Tibial artery (tissue), 4 donors: ENCODE results near the gene CMTM7.

Experiments
- DNase-seq, 2 donors: peaks; one replicate each; pipeline ENCODE4 v3.0.0-alpha.2; 2019
- H3K27ac ChIP-seq, 2 donors: fragments of 200-600 bp; sonication (generic) in 1 of 2; 1 replicate in 1 of 2; 2 replicates in 1 of 2; pipeline ENCODE4 v1.5.1; 2018 to 2019; ENCODE audit warnings: mild to moderate bottlenecking in 1 of 2
- H3K27me3 ChIP-seq, 2 donors: fragments of 200-600 bp; sonication (generic) in 1 of 2; one replicate each; pipeline versions ENCODE4 v1.5.1 to v1.6.0; 2016 to 2019
- H3K36me3 ChIP-seq, 3 donors: fragments of 200-600 bp; sonication (generic) in 2 of 3; one replicate each; pipeline ENCODE4 v1.5.1; 2016 to 2019; ENCODE audit warnings: mild to moderate bottlenecking in 2 of 3
- H3K4me1 ChIP-seq, 4 donors: fragments of 200-600 bp; sonication (generic) in 2 of 4; 1 replicate in 3 of 4; 2 replicates in 1 of 4; pipeline ENCODE4 v1.5.1; 2016 to 2019
- H3K4me3 ChIP-seq, 2 donors: fragments of 200-600 bp; sonication (generic) in 1 of 2; 1 replicate in 1 of 2; 2 replicates in 1 of 2; pipeline ENCODE4 v1.5.1; 2018 to 2019; ENCODE audit warnings: mild to moderate bottlenecking in 2 of 2
- H3K9me3 ChIP-seq, 3 donors: fragments of 200-600 bp; sonication (generic) in 1 of 3; one replicate each; pipeline ENCODE4 v1.5.1; 2016 to 2019
- intact Hi-C: fragments of 100-400 bp; cut with DNase I; formaldehyde crosslinking; loops from one replicate; pipeline ENCODE4 v1.15.0; 2023; ENCODE audit warnings: low total_unique reads
- TF ChIP-seq, protein P1 (sequence below), 2 experiments: fragments of 200-600 bp in 1 of 2; fragments of 450-650 bp in 1 of 2; IDR thresholded peaks; one replicate each; pipeline ENCODE4 v1.5.1; 2017 to 2019; ENCODE audit warnings: antibody characterized with exemption in 2 of 2, mild to moderate bottlenecking in 1 of 2, moderate library complexity in 1 of 2

The CMTM7 gene

GRCh38 chr3:32450992-32451659, 59.5 kb downstream of the CMTM7 start:
- TF ChIP-seq, protein P1, sequence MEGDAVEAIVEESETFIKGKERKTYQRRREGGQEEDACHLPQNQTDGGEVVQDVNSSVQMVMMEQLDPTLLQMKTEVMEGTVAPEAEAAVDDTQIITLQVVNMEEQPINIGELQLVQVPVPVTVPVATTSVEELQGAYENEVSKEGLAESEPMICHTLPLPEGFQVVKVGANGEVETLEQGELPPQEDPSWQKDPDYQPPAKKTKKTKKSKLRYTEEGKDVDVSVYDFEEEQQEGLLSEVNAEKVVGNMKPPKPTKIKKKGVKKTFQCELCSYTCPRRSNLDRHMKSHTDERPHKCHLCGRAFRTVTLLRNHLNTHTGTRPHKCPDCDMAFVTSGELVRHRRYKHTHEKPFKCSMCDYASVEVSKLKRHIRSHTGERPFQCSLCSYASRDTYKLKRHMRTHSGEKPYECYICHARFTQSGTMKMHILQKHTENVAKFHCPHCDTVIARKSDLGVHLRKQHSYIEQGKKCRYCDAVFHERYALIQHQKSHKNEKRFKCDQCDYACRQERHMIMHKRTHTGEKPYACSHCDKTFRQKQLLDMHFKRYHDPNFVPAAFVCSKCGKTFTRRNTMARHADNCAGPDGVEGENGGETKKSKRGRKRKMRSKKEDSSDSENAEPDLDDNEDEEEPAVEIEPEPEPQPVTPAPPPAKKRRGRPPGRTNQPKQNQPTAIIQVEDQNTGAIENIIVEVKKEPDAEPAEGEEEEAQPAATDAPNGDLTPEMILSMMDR (IDR thresholded peaks at IDR 0.05) = no peak
- no peak overlapping the region for H3K4me3 ChIP-seq
- intact Hi-C loops = no loop called here
- H3K27ac ChIP-seq = no peak overlapping the region
- no peak for DNase-seq
- no peaks in the 10 kb centered on the region for H3K9me3 ChIP-seq
- no peaks in the 10 kb centered on the region for H3K27me3 ChIP-seq
- no peaks in the 10 kb centered on the region for H3K4me1 ChIP-seq
- H3K36me3 ChIP-seq = peaks cover 0 to 15% (median 3%) of the 10 kb centered on the region in 3 donors

GRCh38 chr3:32452009-32452408, 60.4 kb downstream of the CMTM7 start:
- Histone ChIP-seq H3K27ac (no peak overlapping the region), H3K4me1 (no peaks in the 10 kb centered on the region), H3K4me3 (no peak overlapping the region), H3K36me3 (peaks cover 0 to 15% (median 3%) of the 10 kb centered on the region in 3 donors), H3K9me3 (no peaks in the 10 kb centered on the region), H3K27me3 (no peaks in the 10 kb centered on the region)
- intact Hi-C loops = no loop called here
- no peak for DNase-seq
- TF ChIP-seq, protein P1 (IDR thresholded peaks at IDR 0.05) = no peak

GRCh38 chr3:32453346-32453745, 61.7 kb downstream of the CMTM7 start:
- TF ChIP-seq, protein P1 (IDR thresholded peaks at IDR 0.05) = no peak

GRCh38 chr3:32454111-32454510, 62.5 kb downstream of the CMTM7 start:
- H3K4me1 ChIP-seq = no peaks in the 10 kb centered on the region
- TF ChIP-seq, protein P1 (IDR thresholded peaks at IDR 0.05) = no peak
- H3K36me3 ChIP-seq = peaks cover 0 to 15% (median 3%) of the 10 kb centered on the region in 3 donors
- intact Hi-C loops = no loop called here
- DNase-seq = no peak
- no peaks in the 10 kb centered on the region for H3K27me3 ChIP-seq
- H3K4me3 ChIP-seq = no peak overlapping the region
- no peak overlapping the region for H3K27ac ChIP-seq
- no peaks in the 10 kb centered on the region for H3K9me3 ChIP-seq

More at GRCh38 chr3:32453346-32453745, 61.7 kb downstream of the CMTM7 start:
- Histone ChIP-seq H3K27ac (no peak overlapping the region), H3K4me1 (no peaks in the 10 kb centered on the region), H3K9me3 (no peaks in the 10 kb centered on the region), H3K27me3 (no peaks in the 10 kb centered on the region), H3K36me3 (peaks cover 0 to 15% (median 3%) of the 10 kb centered on the region in 3 donors), H3K4me3 (no peak overlapping the region)
- intact Hi-C loops = no loop called here
- DNase-seq = no peak

DNA sequence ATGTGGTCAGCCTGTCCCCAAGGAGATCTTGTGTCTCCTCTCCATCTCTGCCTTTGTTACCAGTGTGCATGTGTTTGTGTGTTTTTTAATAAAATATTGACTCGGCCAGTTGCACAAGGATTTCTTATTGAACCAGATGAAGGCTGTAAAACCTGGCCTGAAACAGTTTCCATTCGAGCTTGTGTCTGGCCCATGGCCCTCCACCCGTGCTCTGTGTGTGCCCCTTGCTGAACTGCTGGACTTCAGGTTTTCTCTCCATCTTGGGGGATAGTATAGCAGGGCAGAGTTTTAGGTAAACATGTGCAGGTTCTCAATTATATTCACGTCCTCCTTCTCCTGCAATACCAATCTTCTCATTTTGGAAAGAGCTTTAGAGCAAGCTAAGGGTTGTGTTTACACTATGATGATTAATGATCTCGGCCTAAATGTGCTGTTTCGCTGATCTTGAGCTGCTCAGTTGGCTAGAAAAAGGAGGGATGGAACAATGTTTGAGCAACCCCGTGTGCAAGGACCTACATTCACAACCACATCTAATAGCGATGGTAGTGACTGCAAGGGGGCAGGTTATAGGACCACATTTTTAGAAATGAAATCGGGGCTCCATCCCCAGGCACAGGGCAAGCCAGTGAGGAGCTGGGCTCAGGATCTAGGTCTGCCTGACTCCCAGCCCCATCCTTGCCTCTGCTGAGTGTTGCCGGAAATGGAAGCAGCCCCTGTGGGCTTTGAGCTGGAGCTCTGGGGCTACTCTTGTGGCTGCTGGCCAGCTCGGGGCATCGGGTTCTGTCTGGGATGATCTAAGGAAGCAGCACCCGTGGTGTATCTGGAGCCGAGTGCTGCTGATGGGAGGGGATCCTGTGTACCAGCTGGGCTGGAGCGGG, 63.3 kb downstream of the CMTM7 start:
- DNase-seq = no peak
- Histone ChIP-seq H3K27me3 (no peaks in the 10 kb centered on the region), H3K4me3 (no peak overlapping the region), H3K4me1 (no peaks in the 10 kb centered on the region), H3K9me3 (no peaks in the 10 kb centered on the region), H3K27ac (no peak overlapping the region), H3K36me3 (peaks cover 0 to 15% (median 3%) of the 10 kb centered on the region in 3 donors)
- intact Hi-C loops = no loop called here
- TF ChIP-seq, protein P1 (IDR thresholded peaks at IDR 0.05) = no peak
